Measurements from ENCODE around the gene MACROH2A1.

DNA sequence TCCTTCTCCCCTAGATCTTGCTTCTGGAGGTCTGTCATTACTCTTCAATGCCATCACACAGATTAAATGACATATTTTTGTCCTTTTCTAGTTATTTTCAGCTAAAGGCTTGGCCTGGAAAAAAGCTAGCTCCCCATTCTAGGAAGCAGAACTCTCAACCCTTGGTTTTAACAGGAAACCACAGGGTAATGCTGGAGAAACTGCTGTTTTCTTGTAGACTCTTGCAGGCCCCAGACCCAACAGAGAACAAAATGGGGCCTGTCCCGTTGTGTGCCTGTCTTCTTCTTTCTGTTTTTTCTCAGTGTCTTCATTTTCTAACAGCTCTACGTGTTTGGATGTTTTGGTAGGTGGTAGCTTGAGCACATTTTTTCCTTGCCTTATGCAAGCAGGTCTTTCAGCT is 26.6 kb upstream of the MACROH2A1 start:
- no peak for TF ChIP-seq POLR2A (IDR thresholded peaks at IDR 0.05)
- TF ChIP-seq, protein P1, sequence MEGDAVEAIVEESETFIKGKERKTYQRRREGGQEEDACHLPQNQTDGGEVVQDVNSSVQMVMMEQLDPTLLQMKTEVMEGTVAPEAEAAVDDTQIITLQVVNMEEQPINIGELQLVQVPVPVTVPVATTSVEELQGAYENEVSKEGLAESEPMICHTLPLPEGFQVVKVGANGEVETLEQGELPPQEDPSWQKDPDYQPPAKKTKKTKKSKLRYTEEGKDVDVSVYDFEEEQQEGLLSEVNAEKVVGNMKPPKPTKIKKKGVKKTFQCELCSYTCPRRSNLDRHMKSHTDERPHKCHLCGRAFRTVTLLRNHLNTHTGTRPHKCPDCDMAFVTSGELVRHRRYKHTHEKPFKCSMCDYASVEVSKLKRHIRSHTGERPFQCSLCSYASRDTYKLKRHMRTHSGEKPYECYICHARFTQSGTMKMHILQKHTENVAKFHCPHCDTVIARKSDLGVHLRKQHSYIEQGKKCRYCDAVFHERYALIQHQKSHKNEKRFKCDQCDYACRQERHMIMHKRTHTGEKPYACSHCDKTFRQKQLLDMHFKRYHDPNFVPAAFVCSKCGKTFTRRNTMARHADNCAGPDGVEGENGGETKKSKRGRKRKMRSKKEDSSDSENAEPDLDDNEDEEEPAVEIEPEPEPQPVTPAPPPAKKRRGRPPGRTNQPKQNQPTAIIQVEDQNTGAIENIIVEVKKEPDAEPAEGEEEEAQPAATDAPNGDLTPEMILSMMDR (IDR thresholded peaks at IDR 0.05): no peak
- TF ChIP-seq POLR2AphosphoS5 (IDR thresholded peaks at IDR 0.05): no peak
